A673 (cell line): Measurements from ENCODE around the gene ABR. TPM values are rescaled to one million over a fixed set of nuclear protein-coding genes. Genes with fewer than 3 reads are reported as not detected.

Experiments
- BruUV-seq: library from RNA; stranded (reverse); fragments of 400-500 nt; replicated peaks from 2 replicates; lab custom pipeline; 2021; lab: Mats Ljungman, UMichigan
- CTCF ChIA-PET: fragments of 300-600 bp; sonication (Branson Sonifier 250); formaldehyde crosslinking; loops from one replicate; lab custom pipeline; 2022; ENCODE audit warnings: antibody characterized with exemption; lab: Charles Lee
- POLR2A ChIA-PET: fragments of 300-600 bp; sonication (Branson Sonifier 250); formaldehyde crosslinking; loops from one replicate; lab custom pipeline; 2022; ENCODE audit warnings: antibody characterized with exemption; ENCODE audit not compliant: low non-redundant PET; lab: Charles Lee
- DNase-seq: peaks from one replicate; pipeline ENCODE4 v3.0.0-alpha.2; 2015; ENCODE audit warnings: low spot score
- H3K27ac ChIP-seq: fragments of 200-600 bp; sonication (generic); 2 replicates; pipeline ENCODE4 v1.5.1; 2016; ENCODE audit warnings: mixed run types, low read depth, mild to moderate bottlenecking, mixed read lengths, antibody characterized with exemption, low read length; ENCODE audit not compliant: poor library complexity, severe bottlenecking
- H3K27me3 ChIP-seq: fragments of 200-600 bp; sonication (generic); replicated peaks from 2 replicates; pipeline ENCODE4 v1.6.1; 2017; ENCODE audit warnings: mixed run types, low read depth, mild to moderate bottlenecking, mixed read lengths, antibody characterized with exemption, low read length; ENCODE audit not compliant: insufficient read depth, poor library complexity
- H3K36me3 ChIP-seq: fragments of 200-600 bp; sonication (generic); 2 replicates; pipeline ENCODE4 v1.6.1; 2016; ENCODE audit warnings: mixed run types, mild to moderate bottlenecking, mixed read lengths, antibody characterized with exemption, low read length; ENCODE audit not compliant: insufficient read depth, poor library complexity, severe bottlenecking
- H3K4me1 ChIP-seq: fragments of 200-600 bp; sonication (generic); 2 replicates; pipeline ENCODE4 v1.6.1; 2017; ENCODE audit warnings: mixed run types, mild to moderate bottlenecking, mixed read lengths, antibody characterized with exemption, low read length; ENCODE audit not compliant: insufficient read depth, poor library complexity, severe bottlenecking
- H3K4me3 ChIP-seq: fragments of 200-600 bp; sonication (generic); 2 replicates; pipeline ENCODE4 v1.5.1; 2016; ENCODE audit warnings: low read depth, mixed run types, mild to moderate bottlenecking, mixed read lengths, low read length; ENCODE audit not compliant: poor library complexity, severe bottlenecking
- H3K9me3 ChIP-seq: fragments of 200-600 bp; sonication (generic); 2 replicates; pipeline ENCODE4 v1.6.1; 2016; ENCODE audit warnings: mixed run types, low read depth, mild to moderate bottlenecking, mixed read lengths, antibody characterized with exemption, low read length; ENCODE audit not compliant: poor library complexity, severe bottlenecking
- EZH2 ChIP-seq: fragments of 200-600 bp; sonication (generic); IDR thresholded peaks from 2 replicates; pipeline ENCODE4 v1.6.1; 2017; ENCODE audit warnings: borderline replicate concordance, low read depth, mild to moderate bottlenecking, mixed read lengths, antibody characterized with exemption, low read length; ENCODE audit not compliant: poor library complexity, severe bottlenecking
- intact Hi-C: fragments of 100-400 bp; cut with micrococcal nuclease; formaldehyde crosslinking; loops from one replicate; pipeline ENCODE4 v1.10.0; 2022; ENCODE audit not compliant: unreplicated experiment
- total RNA-seq: library from RNA; stranded (reverse); gene quantifications from 2 replicates; pipeline ENCODE4 v1.2.3, GENCODE V29; 2021
- TF ChIP-seq, protein P1 (sequence below): fragments of 300-800, 200-600 bp; sonication (generic); conservative IDR thresholded peaks from 2 replicates; pipeline ENCODE4 v1.5.1; 2017; ENCODE audit warnings: low read depth, mild to moderate bottlenecking, antibody characterized with exemption, low read length, moderate library complexity, mixed read lengths

ABR gene
- total RNA-seq, 1 experiment from 2014 or later = 47.6 TPM

- no peak overlapping the region for H3K4me3 ChIP-seq
- TF ChIP-seq EZH2 = no peak
- TF ChIP-seq, protein P1, sequence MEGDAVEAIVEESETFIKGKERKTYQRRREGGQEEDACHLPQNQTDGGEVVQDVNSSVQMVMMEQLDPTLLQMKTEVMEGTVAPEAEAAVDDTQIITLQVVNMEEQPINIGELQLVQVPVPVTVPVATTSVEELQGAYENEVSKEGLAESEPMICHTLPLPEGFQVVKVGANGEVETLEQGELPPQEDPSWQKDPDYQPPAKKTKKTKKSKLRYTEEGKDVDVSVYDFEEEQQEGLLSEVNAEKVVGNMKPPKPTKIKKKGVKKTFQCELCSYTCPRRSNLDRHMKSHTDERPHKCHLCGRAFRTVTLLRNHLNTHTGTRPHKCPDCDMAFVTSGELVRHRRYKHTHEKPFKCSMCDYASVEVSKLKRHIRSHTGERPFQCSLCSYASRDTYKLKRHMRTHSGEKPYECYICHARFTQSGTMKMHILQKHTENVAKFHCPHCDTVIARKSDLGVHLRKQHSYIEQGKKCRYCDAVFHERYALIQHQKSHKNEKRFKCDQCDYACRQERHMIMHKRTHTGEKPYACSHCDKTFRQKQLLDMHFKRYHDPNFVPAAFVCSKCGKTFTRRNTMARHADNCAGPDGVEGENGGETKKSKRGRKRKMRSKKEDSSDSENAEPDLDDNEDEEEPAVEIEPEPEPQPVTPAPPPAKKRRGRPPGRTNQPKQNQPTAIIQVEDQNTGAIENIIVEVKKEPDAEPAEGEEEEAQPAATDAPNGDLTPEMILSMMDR = no peak
- BruUV-seq = no TSS peak
- H3K27me3 ChIP-seq = no peaks in the 10 kb centered on the region
- no peak for DNase-seq
- H3K36me3 ChIP-seq = no peaks in the 10 kb centered on the region
- no peak overlapping the region for H3K27ac ChIP-seq
- intact Hi-C loops = no loop called here
- H3K9me3 ChIP-seq = no peaks in the 10 kb centered on the region
- ChIA-PET CTCF (interaction anchor here (0.6 kb wide), 1 partner anchor 1708 kb away, joined by 6 read pairs; no protein-coding TSS in a partner anchor), POLR2A (no interaction called here)
- no peaks in the 10 kb centered on the region for H3K4me1 ChIP-seq
Observed at GRCh38 chr17:1019451-1019850, 160.3 kb downstream of the ABR start.

GRCh38 chr17:1018547-1018946 is 161.2 kb downstream of the ABR start:
- Histone ChIP-seq H3K27ac (no peak overlapping the region), H3K9me3 (no peaks in the 10 kb centered on the region), H3K27me3 (no peaks in the 10 kb centered on the region), H3K4me1 (no peaks in the 10 kb centered on the region), H3K4me3 (no peak overlapping the region), H3K36me3 (no peaks in the 10 kb centered on the region)
- TF ChIP-seq EZH2 = no peak
- TF ChIP-seq, protein P1 = no peak
- BruUV-seq = no TSS peak
- DNase-seq = no peak
- POLR2A ChIA-PET = no interaction called here
- CTCF ChIA-PET = no interaction called here
- intact Hi-C loops = no loop called here

GRCh38 chr17:1013729-1014090 is 166.1 kb downstream of the ABR start:
- Histone ChIP-seq H3K4me3 (no peak overlapping the region), H3K27me3 (no peaks in the 10 kb centered on the region), H3K9me3 (no peaks in the 10 kb centered on the region), H3K36me3 (no peaks in the 10 kb centered on the region), H3K27ac (no peak overlapping the region), H3K4me1 (no peaks in the 10 kb centered on the region)
- DNase-seq = no peak
- TF ChIP-seq EZH2 = no peak
- TF ChIP-seq, protein P1 = no peak
- intact Hi-C loops = no loop called here
- CTCF ChIA-PET = no interaction called here
- POLR2A ChIA-PET = no interaction called here
- BruUV-seq = no TSS peak
